Endothelial cell (in vitro differentiated cells): ENCODE data around the gene PCDH8. TPM values are rescaled to one million over a fixed set of nuclear protein-coding genes. Genes with fewer than 3 reads are reported as not detected.

ENCODE experiments used
- DNase-seq: peaks from one replicate; pipeline ENCODE4 v3.0.0; 2021; ENCODE audit warnings: low spot score
- H3K27ac Mint-ChIP-seq: one replicate; pipeline ENCODE4 v1.8.0; 2021; ENCODE audit warnings: mixed read lengths, inconsistent platforms; ENCODE audit not compliant: unreplicated experiment
- H3K27me3 Mint-ChIP-seq: one replicate; pipeline ENCODE4 v1.8.0; 2021; ENCODE audit warnings: mild to moderate bottlenecking, moderate library complexity, mixed read lengths, inconsistent platforms; ENCODE audit not compliant: unreplicated experiment
- H3K36me3 Mint-ChIP-seq: one replicate; pipeline ENCODE4 v1.8.0; 2021; ENCODE audit warnings: mild to moderate bottlenecking, low read depth, mixed read lengths, inconsistent platforms; ENCODE audit not compliant: unreplicated experiment
- H3K4me1 Mint-ChIP-seq: one replicate; pipeline ENCODE4 v1.8.0; 2021; ENCODE audit warnings: mild to moderate bottlenecking, mixed read lengths, inconsistent platforms; ENCODE audit not compliant: unreplicated experiment
- H3K4me3 Mint-ChIP-seq: one replicate; pipeline ENCODE4 v1.8.0; 2021; ENCODE audit warnings: mild to moderate bottlenecking, mixed read lengths, inconsistent platforms; ENCODE audit not compliant: unreplicated experiment
- H3K9me3 Mint-ChIP-seq: one replicate; pipeline ENCODE4 v1.8.0; 2021; ENCODE audit warnings: mixed read lengths, inconsistent platforms; ENCODE audit not compliant: unreplicated experiment
- CTCF ChIP-seq: fragments of 200-600 bp; sonication (generic); IDR thresholded peaks from one replicate; pipeline ENCODE4 v1.5.0; 2021; ENCODE audit warnings: antibody characterized with exemption; ENCODE audit not compliant: unreplicated experiment
- total RNA-seq: library from RNA; stranded (reverse); fragmentation: NEBNext Ultra II Directional; extraction: Animal tissue kit (Norgen Biotek cat#: 25700); gene quantifications from one replicate; pipeline ENCODE4 v1.2.1, GENCODE V29; 2021; ENCODE audit not compliant: unreplicated experiment

PCDH8 gene
- total RNA-seq, 1 donor from 2014 or later: 0.15 TPM

GRCh38 chr13:52850396-52851136 lies 2.1 kb upstream of the PCDH8 start:
- peaks cover 31% of the 10 kb centered on the region for H3K27me3 Mint-ChIP-seq
- DNase-seq: peak; percentile 91
- peak; percentile 54 for TF ChIP-seq CTCF
- peaks cover 27% of the 10 kb centered on the region for H3K4me1 Mint-ChIP-seq
- no peak overlapping the region for H3K27ac Mint-ChIP-seq
- no peaks in the 10 kb centered on the region for H3K36me3 Mint-ChIP-seq
- peak overlapping the region; percentile 91 for H3K4me3 Mint-ChIP-seq
- H3K9me3 Mint-ChIP-seq: no peaks in the 10 kb centered on the region

GRCh38 chr13:52850072-52850395 lies 1.6 kb upstream of the PCDH8 start:
- no peak for TF ChIP-seq CTCF
- peaks cover 27% of the 10 kb centered on the region for H3K4me1 Mint-ChIP-seq
- H3K4me3 Mint-ChIP-seq: peak overlapping the region; percentile 91
- H3K9me3 Mint-ChIP-seq: no peaks in the 10 kb centered on the region
- H3K36me3 Mint-ChIP-seq: no peaks in the 10 kb centered on the region
- peaks cover 31% of the 10 kb centered on the region for H3K27me3 Mint-ChIP-seq
- DNase-seq: no peak
- H3K27ac Mint-ChIP-seq: no peak overlapping the region

GRCh38 chr13:52849291-52850071 lies 1.0 kb upstream of the PCDH8 start:
- DNase-seq: no peak
- peaks cover 33% of the 10 kb centered on the region for H3K27me3 Mint-ChIP-seq

GRCh38 chr13:52847682-52848432 lies 583 bp downstream of the PCDH8 start:
- TF ChIP-seq CTCF: no peak
- DNase-seq: peak; percentile 9
- Mint-ChIP-seq H3K4me1 (peaks cover 27% of the 10 kb centered on the region), H3K9me3 (no peaks in the 10 kb centered on the region), H3K36me3 (no peaks in the 10 kb centered on the region), H3K4me3 (no peak overlapping the region), H3K27me3 (peaks cover 35% of the 10 kb centered on the region), H3K27ac (no peak overlapping the region)

More at GRCh38 chr13:52849291-52850071, 1.0 kb upstream of the PCDH8 start:
- Mint-ChIP-seq H3K4me3 (peak overlapping the region; percentile 91), H3K36me3 (no peaks in the 10 kb centered on the region), H3K27ac (no peak overlapping the region), H3K4me1 (peaks cover 27% of the 10 kb centered on the region), H3K9me3 (no peaks in the 10 kb centered on the region)
- TF ChIP-seq CTCF: no peak
